HUES6 (cell line): Measurements from ENCODE around the gene ZFX.
"Not testable (repeated sequence)": the region's sequence is repeated elsewhere in the genome, so short reads cannot be mapped to it uniquely, and the experiment has no call there.

Experiments
- H3K27ac ChIP-seq: 2 replicates; pipeline ENCODE4 v1.7.0; 2013; ENCODE audit warnings: low read depth, mild to moderate bottlenecking, low read length, inconsistent platforms
- H3K27me3 ChIP-seq: 2 replicates; pipeline ENCODE4 v1.6.1; 2013; ENCODE audit warnings: low read length; ENCODE audit not compliant: control insufficient read depth, insufficient read depth
- H3K36me3 ChIP-seq: 2 replicates; pipeline ENCODE4 v1.6.1; 2013; ENCODE audit warnings: low read length; ENCODE audit not compliant: control insufficient read depth, insufficient read depth
- H3K4me1 ChIP-seq: 2 replicates; pipeline ENCODE4 v1.6.1; 2013; ENCODE audit warnings: low read length; ENCODE audit not compliant: control insufficient read depth, insufficient read depth
- H3K4me3 ChIP-seq: 2 replicates; pipeline ENCODE4 v1.5.1; 2013; ENCODE audit warnings: low read depth, low read length
- H3K9ac ChIP-seq: one replicate; pipeline ENCODE4 v1.6.1; 2013; ENCODE audit warnings: mild to moderate bottlenecking, low read length
- H3K9me3 ChIP-seq: 2 replicates; pipeline ENCODE4 v1.6.1; 2013; ENCODE audit warnings: low read depth, low read length; ENCODE audit not compliant: control insufficient read depth, insufficient read depth

ZFX gene

GRCh38 chrX:24153178-24153795, 3.8 kb downstream of the ZFX start:
- H3K4me1 ChIP-seq: peaks cover 25% of the 10 kb centered on the region
- H3K4me3 ChIP-seq: peak overlapping the region; percentile 13; the same call in 1 of the 2 replicates
- no peaks in the 10 kb centered on the region for H3K9me3 ChIP-seq
- H3K27ac ChIP-seq: no peak overlapping the region
- H3K36me3 ChIP-seq: peaks cover 15% of the 10 kb centered on the region
- H3K27me3 ChIP-seq: no peaks in the 10 kb centered on the region
- peak overlapping the region; percentile 0 for H3K9ac ChIP-seq

DNA sequence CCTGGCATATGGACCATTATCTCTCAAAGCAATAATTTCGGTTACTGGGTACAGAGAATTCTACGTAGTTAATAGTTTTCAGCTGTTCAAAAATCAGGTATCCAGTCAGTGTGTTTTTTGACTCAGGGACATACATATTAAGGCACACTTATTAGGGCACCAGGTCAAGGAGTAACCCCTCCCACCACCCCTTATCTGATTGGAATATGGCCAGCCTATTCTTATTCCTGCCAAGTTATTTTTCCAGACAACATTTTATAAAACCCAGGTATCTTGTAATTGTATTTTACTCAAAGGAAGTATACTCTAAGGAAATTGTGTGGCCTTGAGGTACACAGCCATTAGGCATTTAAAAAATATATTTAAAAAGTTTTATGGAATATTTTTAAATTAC, 4.3 kb downstream of the ZFX start:
- Histone ChIP-seq H3K27ac (no peak overlapping the region), H3K4me1 (peaks cover 20% of the 10 kb centered on the region), H3K27me3 (no peaks in the 10 kb centered on the region), H3K9me3 (no peaks in the 10 kb centered on the region), H3K4me3 (no peak overlapping the region), H3K36me3 (peaks cover 15% of the 10 kb centered on the region), H3K9ac (no peak overlapping the region)

DNA sequence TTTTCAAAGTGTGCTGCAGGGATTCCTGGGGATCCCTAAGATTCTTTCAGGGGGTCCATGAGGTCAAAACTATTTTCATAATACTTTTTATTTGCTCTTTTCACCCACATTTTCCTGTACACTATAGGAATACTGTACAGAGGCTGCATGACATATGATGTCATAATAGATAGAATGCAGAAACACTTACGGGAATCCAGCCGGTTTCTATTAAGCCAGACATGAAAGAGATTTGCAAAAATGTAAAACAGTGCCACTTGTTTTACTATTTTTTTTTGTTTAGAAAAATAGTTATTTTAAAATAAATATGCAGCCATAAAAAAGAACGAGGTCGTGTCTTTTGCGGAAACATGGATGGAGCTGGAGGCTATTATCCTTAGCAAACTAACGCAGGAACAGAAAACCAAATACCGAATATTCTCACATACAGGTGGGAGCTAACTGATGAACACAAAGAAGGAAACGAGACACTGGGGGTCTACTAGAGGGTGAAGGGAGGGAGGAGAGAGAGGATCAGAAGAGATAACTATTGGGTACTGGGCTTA, 5.0 kb downstream of the ZFX start:
- no peak overlapping the region for H3K27ac ChIP-seq
- H3K27me3 ChIP-seq: no peaks in the 10 kb centered on the region
- no peak overlapping the region for H3K4me3 ChIP-seq
- no peaks in the 10 kb centered on the region for H3K9me3 ChIP-seq
- H3K4me1 ChIP-seq: peaks cover 20% of the 10 kb centered on the region
- H3K9ac ChIP-seq: no peak overlapping the region
- peaks cover 19% of the 10 kb centered on the region for H3K36me3 ChIP-seq

GRCh38 chrX:24155747-24156146, 6.2 kb downstream of the ZFX start:
- not testable (repeated sequence) for H3K27me3 ChIP-seq, H3K9me3 ChIP-seq, H3K4me3 ChIP-seq, H3K27ac ChIP-seq, H3K9ac ChIP-seq
- Histone ChIP-seq H3K36me3 (peaks cover 20% of the 10 kb centered on the region), H3K4me1 (peaks cover 20% of the 10 kb centered on the region)

DNA sequence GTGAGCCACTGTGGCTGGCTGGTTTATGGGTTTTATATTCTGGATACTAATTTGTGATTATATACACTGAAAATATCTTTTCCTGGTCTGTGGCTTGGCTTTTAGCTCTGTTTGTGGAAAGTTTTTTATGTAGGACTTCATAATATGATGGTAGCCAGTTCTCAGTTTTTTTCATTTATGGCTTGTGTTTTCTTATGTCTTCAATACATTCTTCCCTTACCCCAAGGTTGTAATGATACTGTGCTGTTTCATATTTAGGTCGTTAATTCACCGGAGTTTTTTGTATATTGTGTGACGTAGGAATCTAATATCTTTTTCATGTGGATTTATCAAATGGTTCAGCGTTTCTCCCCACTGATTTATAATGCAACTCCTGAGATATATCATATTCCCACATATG, 6.6 kb downstream of the ZFX start:
- H3K36me3 ChIP-seq: peaks cover 20% of the 10 kb centered on the region
- no peak overlapping the region for H3K4me3 ChIP-seq
- H3K9me3 ChIP-seq: no peaks in the 10 kb centered on the region
- peaks cover 20% of the 10 kb centered on the region for H3K4me1 ChIP-seq
- H3K27me3 ChIP-seq: no peaks in the 10 kb centered on the region
- H3K27ac ChIP-seq: no peak overlapping the region
- no peak overlapping the region for H3K9ac ChIP-seq

DNA sequence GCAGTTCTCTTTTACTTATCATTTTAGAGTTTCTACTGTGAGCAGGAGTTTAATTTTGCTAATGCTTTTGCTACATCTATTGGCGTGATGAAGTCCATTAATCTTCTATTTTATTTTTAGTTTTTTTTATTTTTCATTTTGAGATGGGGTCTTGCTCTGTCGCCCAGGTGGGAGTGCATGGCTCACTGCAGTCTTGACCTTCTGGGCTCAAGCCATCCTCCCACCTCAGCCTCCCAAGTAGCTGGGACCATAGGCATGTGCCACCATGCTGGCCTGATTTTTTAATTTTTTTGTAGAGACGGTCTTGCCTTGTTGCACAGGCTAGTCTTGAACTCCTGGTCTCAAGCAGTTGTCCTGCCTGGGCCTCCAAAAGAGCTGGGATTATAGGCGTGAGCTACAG, 9.4 kb downstream of the ZFX start:
- no peaks in the 10 kb centered on the region for H3K27me3 ChIP-seq
- H3K36me3 ChIP-seq: peaks cover 16% of the 10 kb centered on the region
- no peaks in the 10 kb centered on the region for H3K9me3 ChIP-seq
- H3K9ac ChIP-seq: no peak overlapping the region
- H3K4me3 ChIP-seq: no peak overlapping the region
- H3K4me1 ChIP-seq: no peaks in the 10 kb centered on the region
- no peak overlapping the region for H3K27ac ChIP-seq

- Histone ChIP-seq H3K9me3 (no peaks in the 10 kb centered on the region), H3K27ac (no peak overlapping the region), H3K36me3 (peaks cover 8% of the 10 kb centered on the region), H3K4me1 (peaks cover 26% of the 10 kb centered on the region), H3K27me3 (no peaks in the 10 kb centered on the region), H3K4me3 (no peak overlapping the region), H3K9ac (no peak overlapping the region)
Observed at GRCh38 chrX:24166078-24166477, 16.5 kb downstream of the ZFX start.

GRCh38 chrX:24167719-24168472, 18.4 kb downstream of the ZFX start:
- peaks cover 26% of the 10 kb centered on the region for H3K4me1 ChIP-seq

GRCh38 chrX:24168807-24169206, 19.3 kb downstream of the ZFX start:
- H3K27ac ChIP-seq: peak overlapping the region; percentile 58; the same call in 1 of the 2 replicates
- peaks cover 26% of the 10 kb centered on the region for H3K4me1 ChIP-seq
- no peaks in the 10 kb centered on the region for H3K9me3 ChIP-seq
- no peak overlapping the region for H3K4me3 ChIP-seq
- no peaks in the 10 kb centered on the region for H3K27me3 ChIP-seq
- H3K36me3 ChIP-seq: peaks cover 22% of the 10 kb centered on the region
- no peak overlapping the region for H3K9ac ChIP-seq

More at GRCh38 chrX:24167719-24168472, 18.4 kb downstream of the ZFX start:
- no peaks in the 10 kb centered on the region for H3K27me3 ChIP-seq
- no peak overlapping the region for H3K4me3 ChIP-seq
- H3K36me3 ChIP-seq: peaks cover 12% of the 10 kb centered on the region
- no peak overlapping the region for H3K27ac ChIP-seq
- H3K9ac ChIP-seq: no peak overlapping the region
- no peaks in the 10 kb centered on the region for H3K9me3 ChIP-seq

GRCh38 chrX:24169211-24169610, 19.7 kb downstream of the ZFX start:
- Histone ChIP-seq H3K36me3 (peaks cover 22% of the 10 kb centered on the region), H3K9ac (no peak overlapping the region), H3K4me3 (no peak overlapping the region), H3K27me3 (no peaks in the 10 kb centered on the region), H3K27ac (peak overlapping the region; percentile 58; the same call in 1 of the 2 replicates), H3K9me3 (no peaks in the 10 kb centered on the region), H3K4me1 (peaks cover 26% of the 10 kb centered on the region)

DNA sequence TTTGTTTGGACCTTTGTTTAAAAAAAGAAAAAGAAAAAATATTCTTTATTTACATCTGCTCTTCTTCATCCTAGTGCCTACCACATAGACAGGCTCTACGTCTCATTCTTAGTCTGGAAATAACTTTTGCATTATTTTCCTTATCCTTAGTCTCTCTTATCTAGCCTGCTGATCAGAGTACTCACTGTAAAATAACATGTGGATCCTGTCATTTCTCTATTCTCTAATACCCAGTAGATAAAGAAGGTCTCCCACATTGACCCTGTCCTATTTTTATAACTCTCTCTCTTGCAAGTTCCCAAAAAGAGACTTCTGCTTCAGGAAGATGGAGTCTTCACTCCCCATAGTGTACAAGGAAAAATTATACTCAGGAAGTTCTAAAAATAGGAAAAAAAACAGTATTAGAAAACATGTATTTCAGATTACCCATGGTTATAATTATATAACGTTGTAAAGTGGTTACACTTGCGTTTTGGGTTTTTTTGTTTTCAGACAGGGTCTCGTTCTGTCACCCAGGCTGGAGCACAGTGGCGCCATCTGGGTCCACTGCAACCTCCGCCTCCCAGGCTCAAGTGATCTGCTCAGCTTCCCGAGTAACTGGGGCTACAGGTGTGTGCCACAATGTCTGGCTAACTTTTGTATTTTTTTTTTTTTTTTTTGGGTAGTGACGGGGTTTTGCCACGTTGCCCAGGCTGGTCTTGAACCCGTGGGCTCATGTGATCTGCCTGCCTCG, 23.8 kb downstream of the ZFX start:
- Histone ChIP-seq H3K4me1 (peaks cover 17% of the 10 kb centered on the region), H3K27ac (no peak overlapping the region), H3K36me3 (peaks cover 44% of the 10 kb centered on the region)

More for the DNA sequence above, 23.8 kb downstream of the ZFX start:
- no peaks in the 10 kb centered on the region for H3K27me3 ChIP-seq
- no peaks in the 10 kb centered on the region for H3K9me3 ChIP-seq
- H3K9ac ChIP-seq: no peak overlapping the region
- no peak overlapping the region for H3K4me3 ChIP-seq
